Breast epithelium (tissue), 4 donors: ENCODE measurements around the gene PIH1D1. TPM values are rescaled to one million over a fixed set of nuclear protein-coding genes. Genes with fewer than 3 reads are reported as not detected.

Experiments
- DNase-seq, 2 donors: peaks; one replicate each; pipeline ENCODE4 v3.0.0-alpha.2; 2019; ENCODE audit warnings: low spot score in 2 of 2
- H3K27ac ChIP-seq, 2 donors: fragments of 200-600 bp; sonication (generic) in 1 of 2; one replicate each; pipeline ENCODE4 v1.5.1; 2016 to 2019; ENCODE audit warnings: mild to moderate bottlenecking in 1 of 2
- H3K27me3 ChIP-seq, 2 donors: fragments of 200-600 bp; sonication (generic) in 1 of 2; one replicate each; pipeline versions ENCODE4 v1.5.1 to v1.6.0; 2017 to 2019; ENCODE audit warnings: control low read depth in 1 of 2, mild to moderate bottlenecking in 1 of 2
- H3K36me3 ChIP-seq: fragments of 200-600 bp; one replicate; pipeline ENCODE4 v1.5.1; 2019
- H3K4me1 ChIP-seq, 2 donors: fragments of 200-600 bp; sonication (generic); one replicate each; pipeline ENCODE4 v1.5.1; 2016 to 2019; ENCODE audit warnings: control low read depth in 1 of 2
- H3K4me3 ChIP-seq, 3 donors: fragments of 200-600 bp; sonication (generic); 1 replicate in 2 of 3; 2 replicates in 1 of 3; pipeline ENCODE4 v1.5.1; 2016 to 2019; ENCODE audit warnings: mild to moderate bottlenecking in 3 of 3, moderate library complexity in 2 of 3
- H3K9me3 ChIP-seq, 2 donors: fragments of 200-600 bp; sonication (generic) in 1 of 2; one replicate each; pipeline ENCODE4 v1.5.1; 2016 to 2019; ENCODE audit warnings: control low read depth in 1 of 2
- CTCF ChIP-seq, 3 donors: fragments of 450-650 bp; IDR thresholded peaks; one replicate each; pipeline ENCODE4 v1.5.1; 2016 to 2017; ENCODE audit warnings: antibody characterized with exemption in 3 of 3, mild to moderate bottlenecking in 3 of 3, moderate library complexity in 3 of 3
- POLR2A ChIP-seq: fragments of 450-650 bp; IDR thresholded peaks from one replicate; pipeline ENCODE4 v1.6.1; 2016; ENCODE audit warnings: antibody characterized with exemption, mild to moderate bottlenecking, moderate library complexity
- POLR2AphosphoS5 ChIP-seq, 3 donors: sonication (generic); formaldehyde crosslinking; IDR thresholded peaks; one replicate each; pipeline ENCODE4 v1.6.1; 2017; ENCODE audit warnings: antibody characterized with exemption in 3 of 3
- intact Hi-C: fragments of 100-400 bp; cut with DNase I; formaldehyde crosslinking; loops from one replicate; pipeline ENCODE4 v1.15.1; 2023; ENCODE audit warnings: low total_unique reads
- total RNA-seq, 3 donors: library from RNA; depleted of rRNA; stranded (reverse); fragments of >200 nt; gene quantifications; one replicate each; pipeline ENCODE4 v1.1.0, GENCODE V29; 2016

PIH1D1 gene
- total RNA-seq, 3 donors from 2014 or later = 94.4 to 121 (median 106) TPM

- Histone ChIP-seq H3K27ac (no peak overlapping the region), H3K4me1 (no peaks in the 10 kb centered on the region), H3K36me3 (no peaks in the 10 kb centered on the region), H3K27me3 (no peaks in the 10 kb centered on the region), H3K9me3 (no peaks in the 10 kb centered on the region), H3K4me3 (no peak overlapping the region)
- DNase-seq = no peak
- no peak for TF ChIP-seq CTCF (IDR thresholded peaks at IDR 0.05)
- TF ChIP-seq POLR2AphosphoS5 (IDR thresholded peaks at IDR 0.05) = no peak
- intact Hi-C loops = no loop called here
Observed at GRCh38 chr19:49411681-49412326, 39.8 kb downstream of the PIH1D1 start.

GRCh38 chr19:49409441-49410029 is 42.1 kb downstream of the PIH1D1 start:
- Histone ChIP-seq H3K27me3 (no peaks in the 10 kb centered on the region), H3K4me3 (no peak overlapping the region), H3K9me3 (no peaks in the 10 kb centered on the region), H3K36me3 (no peaks in the 10 kb centered on the region), H3K4me1 (no peaks in the 10 kb centered on the region), H3K27ac (no peak overlapping the region)
- DNase-seq = no peak
- intact Hi-C loops = loop anchor here (5.0 kb wide), 1 partner anchor 1163 kb away; no protein-coding TSS in a partner anchor
- TF ChIP-seq CTCF (IDR thresholded peaks at IDR 0.05) (no peak), POLR2A (no peak), POLR2AphosphoS5 (IDR thresholded peaks at IDR 0.05) (no peak)

- intact Hi-C loops = loop anchor here (5.0 kb wide), 1 partner anchor 1163 kb away; no protein-coding TSS in a partner anchor
Observed at GRCh38 chr19:49408816-49409440, 42.7 kb downstream of the PIH1D1 start.

GRCh38 chr19:49407482-49408015 is 44.1 kb downstream of the PIH1D1 start:
- Histone ChIP-seq H3K4me1 (no peaks in the 10 kb centered on the region), H3K27ac (no peak overlapping the region), H3K9me3 (no peaks in the 10 kb centered on the region), H3K36me3 (no peaks in the 10 kb centered on the region), H3K27me3 (no peaks in the 10 kb centered on the region), H3K4me3 (no peak overlapping the region)
- no peak for TF ChIP-seq CTCF (IDR thresholded peaks at IDR 0.05)
- no peak for TF ChIP-seq POLR2A
- no peak for TF ChIP-seq POLR2AphosphoS5 (IDR thresholded peaks at IDR 0.05)
- DNase-seq = no peak
- intact Hi-C loops = loop anchor here (5.0 kb wide), 1 partner anchor 1165 kb away; no protein-coding TSS in a partner anchor

More at GRCh38 chr19:49408816-49409440, 42.7 kb downstream of the PIH1D1 start:
- Histone ChIP-seq H3K27me3 (no peaks in the 10 kb centered on the region), H3K4me3 (no peak overlapping the region), H3K27ac (no peak overlapping the region), H3K9me3 (no peaks in the 10 kb centered on the region), H3K36me3 (no peaks in the 10 kb centered on the region), H3K4me1 (no peaks in the 10 kb centered on the region)
- no peak for DNase-seq
- TF ChIP-seq POLR2A (no peak), POLR2AphosphoS5 (IDR thresholded peaks at IDR 0.05) (no peak), CTCF (IDR thresholded peaks at IDR 0.05) (no peak)

GRCh38 chr19:49407079-49407478 is 44.5 kb downstream of the PIH1D1 start:
- H3K36me3 ChIP-seq = no peaks in the 10 kb centered on the region
- intact Hi-C loops = loop anchor here (5.0 kb wide), 1 partner anchor 1165 kb away; no protein-coding TSS in a partner anchor
- H3K27ac ChIP-seq = no peak overlapping the region
- no peak for DNase-seq
- TF ChIP-seq POLR2A (no peak), CTCF (IDR thresholded peaks at IDR 0.05) (no peak), POLR2AphosphoS5 (IDR thresholded peaks at IDR 0.05) (no peak)
- H3K9me3 ChIP-seq = no peaks in the 10 kb centered on the region
- H3K4me3 ChIP-seq = no peak overlapping the region
- no peaks in the 10 kb centered on the region for H3K4me1 ChIP-seq
- no peaks in the 10 kb centered on the region for H3K27me3 ChIP-seq
